BE2C (cell line): Measurements from ENCODE around the gene PGP.
"Not testable (repeated sequence)": the region's sequence is repeated elsewhere in the genome, so short reads cannot be mapped to it uniquely, and the experiment has no call there.

Source experiments
- DNase-seq: peaks from one replicate; pipeline ENCODE4 v3.0.0-alpha.2; 2020
- H3K27me3 ChIP-seq: fragments of 250-450 bp; sonication (Bioruptor Pico); 2 replicates; pipeline ENCODE4 v1.5.1; 2020; ENCODE audit warnings: mild to moderate bottlenecking
- H3K36me3 ChIP-seq: fragments of 250-450 bp; sonication (Bioruptor Pico); 2 replicates; pipeline ENCODE4 v1.5.1; 2020; ENCODE audit warnings: mild to moderate bottlenecking
- H3K4me1 ChIP-seq: fragments of 250-450 bp; sonication (Bioruptor Pico); 2 replicates; pipeline ENCODE4 v1.5.1; 2020
- H3K4me3 ChIP-seq: 2 replicates; pipeline ENCODE4 v1.5.1; 2011; ENCODE audit warnings: low read depth, low read length
- H3K9me3 ChIP-seq: fragments of 250-450 bp; sonication (Bioruptor Pico); 2 replicates; pipeline ENCODE4 v1.5.1; 2020
- CTCF ChIP-seq: IDR thresholded peaks from 2 replicates; pipeline ENCODE4 v1.5.1; 2012; ENCODE audit warnings: mild to moderate bottlenecking, low read depth, low read length

The PGP gene

GRCh38 chr16:2244926-2245795 is 30.5 kb upstream of the PGP start:
- Histone ChIP-seq H3K4me3 (no peak overlapping the region), H3K4me1 (no peaks in the 10 kb centered on the region), H3K9me3 (no peaks in the 10 kb centered on the region), H3K36me3 (peaks cover 62% of the 10 kb centered on the region), H3K27me3 (no peaks in the 10 kb centered on the region)
- TF ChIP-seq CTCF: no peak
- DNase-seq: no peak

- Histone ChIP-seq H3K4me3 (no peak overlapping the region), H3K4me1 (no peaks in the 10 kb centered on the region), H3K27me3 (no peaks in the 10 kb centered on the region), H3K9me3 (no peaks in the 10 kb centered on the region), H3K36me3 (peaks cover 60% of the 10 kb centered on the region)
- DNase-seq: peak; percentile 56
- TF ChIP-seq CTCF: 0 out of 2 replicates have a peak, but pooled peaks have one; percentile 5
Measured at GRCh38 chr16:2244301-2244700, 29.7 kb upstream of the PGP start.

- H3K4me3 ChIP-seq: no peak overlapping the region
- H3K9me3 ChIP-seq: no peaks in the 10 kb centered on the region
- no peaks in the 10 kb centered on the region for H3K4me1 ChIP-seq
- TF ChIP-seq CTCF: no peak
- H3K27me3 ChIP-seq: no peaks in the 10 kb centered on the region
- DNase-seq: no peak
- peaks cover 57% of the 10 kb centered on the region for H3K36me3 ChIP-seq
Measured at GRCh38 chr16:2243781-2244180, 29.1 kb upstream of the PGP start.

- Histone ChIP-seq H3K36me3 (peaks cover 54% of the 10 kb centered on the region), H3K4me3 (no peak overlapping the region), H3K9me3 (no peaks in the 10 kb centered on the region), H3K27me3 (no peaks in the 10 kb centered on the region), H3K4me1 (no peaks in the 10 kb centered on the region)
- peak; percentile 56 for DNase-seq
- TF ChIP-seq CTCF: 0 out of 2 replicates have a peak, but pooled peaks have one; percentile 21
Measured at GRCh38 chr16:2243031-2243528, 28.4 kb upstream of the PGP start.

- peaks cover 54% of the 10 kb centered on the region for H3K36me3 ChIP-seq
- H3K4me1 ChIP-seq: no peaks in the 10 kb centered on the region
- TF ChIP-seq CTCF: no peak
- no peaks in the 10 kb centered on the region for H3K9me3 ChIP-seq
- no peak for DNase-seq
- H3K4me3 ChIP-seq: no peak overlapping the region
- no peaks in the 10 kb centered on the region for H3K27me3 ChIP-seq
Measured at GRCh38 chr16:2242598-2242997, 28.0 kb upstream of the PGP start.

- not testable (repeated sequence) for H3K4me3 ChIP-seq, H3K9me3 ChIP-seq, DNase-seq, H3K27me3 ChIP-seq, H3K4me1 ChIP-seq
- peaks cover 37% of the 10 kb centered on the region for H3K36me3 ChIP-seq
Measured at GRCh38 chr16:2240331-2240730, 25.7 kb upstream of the PGP start.
